ENCODE results near the gene ROBO1. TPM values are rescaled to one million over a fixed set of nuclear protein-coding genes. Genes with fewer than 3 reads are reported as not detected.

The ROBO1 gene
- total RNA-seq, 2 experiments from 2014 or later = 1.6 to 2.1 TPM

DNA sequence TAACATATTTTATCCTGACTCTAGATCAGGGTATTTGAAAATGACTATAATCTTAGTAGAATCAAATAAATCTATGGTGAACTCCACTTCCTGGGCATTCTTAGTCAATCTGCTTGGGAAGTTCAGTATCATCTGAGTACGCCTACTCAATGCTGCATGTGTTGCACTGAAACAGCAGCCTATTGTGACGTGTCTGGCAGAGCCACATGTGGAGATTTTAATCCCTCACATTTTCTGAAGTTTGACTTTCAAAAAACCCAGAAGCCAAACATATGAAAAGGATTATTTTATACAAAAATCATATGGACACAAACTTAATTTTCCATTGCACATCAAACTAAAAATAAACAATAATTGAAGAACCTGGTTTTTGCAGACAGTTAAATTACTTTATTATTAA, 798.3 kb downstream of the ROBO1 start:
- CTCF ChIA-PET = no interaction called here

DNA sequence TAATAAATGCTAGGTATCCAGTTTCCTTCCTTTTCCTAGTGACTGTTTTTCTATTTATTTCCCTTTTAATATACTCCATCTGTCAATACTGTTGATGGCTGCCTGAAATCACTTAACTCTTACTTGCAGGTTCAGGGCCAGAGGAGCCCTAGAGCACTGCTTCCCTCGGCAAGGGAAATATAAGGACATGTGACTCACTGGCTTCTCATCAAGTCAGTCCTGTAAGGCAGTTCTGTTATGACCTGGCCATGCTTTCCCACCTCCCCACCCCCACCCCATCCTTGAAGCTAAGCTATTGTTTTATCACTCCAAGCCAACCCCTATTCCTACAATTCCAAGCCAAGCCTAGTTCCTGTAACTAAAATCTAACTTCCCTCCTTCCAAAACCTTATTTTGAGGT, 800.7 kb downstream of the ROBO1 start:
- ChIA-PET CTCF (no interaction called here), POLR2A (no interaction called here)

More for the DNA sequence above, 798.3 kb downstream of the ROBO1 start:
- POLR2A ChIA-PET = no interaction called here

DNA sequence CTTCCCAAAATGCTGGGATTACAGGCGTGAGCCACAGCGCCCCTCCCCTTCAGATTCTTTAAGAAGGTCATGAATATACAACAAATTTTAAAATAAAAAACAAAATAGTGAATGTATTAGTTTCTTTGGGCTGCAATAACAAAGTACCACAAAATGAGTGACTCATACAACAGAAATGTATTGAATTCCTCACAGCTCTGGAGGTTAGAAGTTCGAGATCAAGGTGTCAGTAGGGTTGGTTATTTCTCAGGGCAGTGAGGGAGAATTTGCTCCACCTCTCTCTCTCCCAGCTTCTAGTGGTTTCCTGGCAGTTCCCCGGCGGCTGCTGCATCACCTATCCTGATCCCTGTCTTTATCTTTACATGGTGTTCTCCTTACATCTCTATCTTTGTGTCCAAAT, 804.0 kb downstream of the ROBO1 start:
- ChIA-PET CTCF (no interaction called here), POLR2A (no interaction called here)

DNA sequence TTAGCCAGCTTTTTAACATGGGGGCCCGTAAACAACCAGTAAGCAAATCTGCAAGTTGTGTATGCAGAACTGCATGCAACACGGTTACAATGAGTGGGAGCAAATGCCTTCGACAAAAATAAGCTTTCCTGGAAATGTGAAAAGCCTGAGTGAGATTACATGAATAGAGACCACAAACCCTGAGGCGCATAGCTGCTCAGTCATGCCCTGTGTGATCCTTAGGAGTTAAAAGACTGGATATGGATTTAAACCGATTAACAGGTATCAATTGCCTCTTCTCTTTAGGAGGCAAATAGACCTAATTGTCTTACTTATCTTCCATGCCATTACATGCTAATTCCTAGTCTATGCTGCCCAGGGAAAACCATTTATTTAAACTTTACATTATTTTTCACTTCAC, 810.3 kb downstream of the ROBO1 start:
- ChIA-PET CTCF (no interaction called here), POLR2A (no interaction called here)

DNA sequence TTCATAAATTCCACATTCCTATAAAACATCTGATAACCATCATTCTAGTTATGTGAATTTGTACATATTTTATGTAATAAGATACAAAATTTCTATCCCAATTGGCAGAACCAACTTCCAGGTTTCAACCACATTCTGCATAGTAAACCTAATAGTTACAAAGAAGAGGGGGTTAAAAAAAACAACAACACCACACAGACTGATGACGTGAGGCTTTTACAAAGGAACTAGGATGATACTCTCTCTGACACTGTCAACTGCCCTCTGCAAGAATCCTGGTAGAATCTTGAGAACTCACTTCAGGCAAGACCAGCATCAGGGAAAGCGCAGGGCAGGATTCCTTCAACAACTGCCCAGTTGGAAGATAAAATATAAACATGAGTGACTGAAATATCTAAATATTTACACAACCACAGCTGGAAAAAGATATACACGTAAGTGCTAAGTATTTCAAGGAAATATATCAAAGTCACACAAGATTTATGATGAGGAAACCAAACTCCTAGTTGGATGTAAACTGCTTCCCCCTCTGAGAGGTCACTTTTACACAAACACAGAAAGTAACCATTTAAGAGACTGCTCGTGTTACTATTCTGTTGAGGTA, 816.4 kb downstream of the ROBO1 start:
- ChIA-PET POLR2A (no interaction called here), CTCF (no interaction called here)

DNA sequence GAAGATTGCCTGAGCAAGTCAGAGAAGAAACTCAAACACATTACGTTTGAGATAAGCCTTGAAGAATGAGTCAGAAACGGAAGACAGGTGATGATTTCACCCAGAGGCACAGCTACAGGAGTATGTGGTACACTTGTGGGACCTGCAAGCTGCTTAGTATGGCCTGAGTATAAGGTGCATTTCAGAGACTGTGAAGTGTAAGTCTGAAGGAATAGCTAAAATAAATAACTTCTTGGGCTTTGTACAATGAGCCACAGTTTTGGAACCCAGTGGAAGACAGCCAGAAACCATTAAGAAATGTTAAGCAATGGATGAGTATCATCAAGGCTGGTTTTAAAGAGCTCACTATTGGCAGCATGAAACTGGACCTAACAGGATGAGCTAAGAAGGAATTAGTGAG, 826.2 kb downstream of the ROBO1 start:
- CTCF ChIA-PET = no interaction called here
- POLR2A ChIA-PET = no interaction called here

DNA sequence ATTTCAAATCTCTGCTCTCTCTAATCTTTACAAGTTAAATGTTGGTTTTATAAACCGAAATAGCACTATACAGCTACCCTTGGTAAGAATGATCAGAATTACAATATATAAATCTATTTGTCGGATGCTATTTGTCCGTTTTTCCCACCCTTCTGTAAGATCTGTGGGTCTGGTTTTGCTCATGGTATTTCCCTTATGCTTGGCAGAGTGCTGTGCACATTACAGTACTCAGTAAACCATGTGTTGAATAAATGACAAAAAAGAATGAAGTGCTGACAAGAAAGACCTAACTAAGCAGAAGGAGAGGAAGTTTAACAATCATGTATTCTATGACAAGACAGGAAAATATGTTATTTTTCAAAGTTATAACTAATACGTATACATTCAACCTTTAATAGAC, 827.2 kb downstream of the ROBO1 start:
- ChIA-PET POLR2A (no interaction called here), CTCF (no interaction called here)

DNA sequence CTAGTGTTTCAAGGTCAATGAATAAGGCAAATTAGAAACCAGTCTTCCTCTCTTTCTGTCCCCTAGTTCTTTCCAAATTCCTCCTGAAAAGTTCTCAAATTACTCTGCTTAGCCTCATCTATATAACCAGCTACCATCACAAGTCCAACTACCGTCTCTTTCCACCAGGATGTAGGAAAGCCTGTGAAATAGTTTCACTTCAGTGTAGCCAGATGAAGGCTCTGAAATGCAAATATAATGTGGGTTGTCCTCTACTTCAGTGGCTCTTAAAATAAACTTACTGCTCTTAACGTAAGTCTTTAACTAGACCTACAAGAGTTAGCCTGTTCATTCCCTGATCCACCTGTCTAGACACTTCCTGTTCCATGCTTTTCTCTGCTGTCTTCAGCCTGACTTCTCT, 827.7 kb downstream of the ROBO1 start:
- CTCF ChIA-PET = no interaction called here
- POLR2A ChIA-PET = no interaction called here

DNA sequence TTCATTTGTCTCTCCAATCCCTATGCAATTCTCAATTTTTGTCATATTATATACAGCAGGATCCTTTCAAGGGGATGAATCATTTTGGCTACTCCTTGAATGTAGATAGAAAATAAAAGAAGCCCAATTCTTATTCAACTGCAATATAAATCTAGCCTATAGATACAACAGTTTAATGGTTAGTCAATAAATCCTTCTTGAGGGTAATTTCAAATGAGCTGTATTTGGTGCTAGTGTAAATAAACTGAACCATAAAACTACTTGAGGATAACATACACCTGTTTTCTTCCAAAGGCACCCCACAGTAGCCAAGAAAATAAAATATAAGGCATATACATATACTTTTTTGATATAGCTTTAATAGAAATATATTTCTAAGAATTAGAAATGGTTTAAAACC, 830.3 kb downstream of the ROBO1 start:
- ChIA-PET CTCF (no interaction called here), POLR2A (no interaction called here)

DNA sequence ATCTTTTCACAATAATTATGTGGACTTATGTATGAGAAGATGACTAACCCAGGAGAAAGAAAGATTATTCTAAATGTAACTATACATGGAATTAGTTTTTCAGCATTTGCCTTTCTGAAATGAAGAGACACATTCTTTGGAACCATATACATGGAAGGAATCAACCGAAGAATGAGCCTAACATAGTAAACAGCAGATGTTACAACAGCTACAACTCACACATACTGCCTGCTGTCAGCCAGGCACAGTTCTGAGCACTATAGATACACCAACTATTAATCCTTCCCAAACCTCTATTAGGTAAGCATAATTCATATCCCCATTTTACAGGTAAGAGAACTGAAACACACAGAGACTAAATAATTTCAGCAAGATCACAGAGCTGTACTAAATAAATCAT, 840.0 kb downstream of the ROBO1 start:
- CTCF ChIA-PET = no interaction called here
- POLR2A ChIA-PET = no interaction called here

DNA sequence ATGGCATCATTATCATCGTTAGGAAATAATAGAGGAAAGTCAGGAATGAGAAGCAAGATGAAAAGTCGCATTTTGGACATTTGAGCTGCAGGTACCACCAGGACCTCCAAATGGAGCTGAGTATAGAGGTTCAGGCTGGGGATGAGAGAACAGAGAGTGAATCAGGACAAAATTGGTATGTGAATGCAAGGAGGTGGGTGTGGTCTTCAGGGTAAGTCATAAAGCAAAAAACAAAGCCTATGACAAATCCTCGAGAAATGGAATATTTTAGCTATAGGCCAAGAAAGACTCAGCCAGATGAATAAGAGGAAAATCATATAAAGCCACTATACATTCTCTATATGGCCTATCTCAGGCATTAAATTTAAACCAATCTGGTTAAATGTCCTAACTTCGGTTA, 841.3 kb downstream of the ROBO1 start:
- ChIA-PET POLR2A (no interaction called here), CTCF (interaction anchor here (0.7 kb wide), 1 partner anchor 85 kb away, joined by 3 read pairs; no protein-coding TSS in a partner anchor)

DNA sequence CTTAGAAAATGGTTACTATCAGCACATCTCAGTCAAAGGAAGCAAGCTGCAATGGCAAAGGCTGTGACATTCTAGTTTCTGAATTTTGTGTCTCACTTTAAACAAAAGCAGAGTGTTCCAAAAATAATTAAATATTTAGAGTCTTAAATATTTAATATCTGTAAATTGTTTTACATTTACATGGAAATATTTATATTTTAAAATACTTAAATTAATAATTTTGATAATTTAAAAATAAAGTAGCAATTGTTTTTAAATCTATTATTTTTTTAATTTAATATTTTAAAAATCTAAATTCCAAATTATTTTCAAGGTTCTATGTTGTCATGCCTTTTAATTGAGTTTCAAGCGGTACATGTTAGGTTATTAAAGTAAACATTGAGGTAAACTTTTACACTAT, 843.1 kb downstream of the ROBO1 start:
- ChIA-PET POLR2A (no interaction called here), CTCF (no interaction called here)

DNA sequence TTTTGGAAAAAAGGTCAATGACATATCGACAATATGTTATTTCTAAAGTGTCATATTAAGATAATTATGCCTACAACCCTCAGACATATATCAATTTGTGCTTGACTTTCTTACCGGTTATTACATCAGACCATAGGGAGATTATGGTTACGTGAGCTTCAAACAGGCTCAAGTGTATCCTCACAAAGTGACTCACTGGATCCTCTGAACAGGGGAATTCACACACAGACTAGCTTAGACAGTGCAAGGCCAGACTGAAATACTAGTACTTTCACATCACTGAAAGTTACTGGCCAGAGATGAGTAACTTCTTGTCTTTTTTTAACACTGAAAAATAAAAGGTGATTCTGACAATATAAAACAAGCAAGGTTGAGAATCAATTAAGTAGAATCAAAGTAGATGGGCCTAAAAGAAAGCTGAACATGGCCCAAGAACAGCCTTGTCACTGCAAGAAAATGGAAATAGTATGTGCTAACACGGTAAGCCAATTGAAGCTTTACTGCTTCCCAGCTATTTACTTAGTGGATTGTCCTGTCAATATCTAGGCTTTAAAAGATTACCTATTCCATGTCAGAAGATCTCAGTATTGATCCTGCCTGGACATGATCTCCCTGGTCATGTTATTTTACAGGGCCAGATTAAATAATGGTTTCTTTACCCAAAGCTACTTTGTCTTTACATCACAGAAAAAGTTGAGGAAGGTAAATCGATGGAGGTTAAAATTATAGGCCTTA, 848.6 kb downstream of the ROBO1 start:
- CTCF ChIA-PET = no interaction called here

DNA sequence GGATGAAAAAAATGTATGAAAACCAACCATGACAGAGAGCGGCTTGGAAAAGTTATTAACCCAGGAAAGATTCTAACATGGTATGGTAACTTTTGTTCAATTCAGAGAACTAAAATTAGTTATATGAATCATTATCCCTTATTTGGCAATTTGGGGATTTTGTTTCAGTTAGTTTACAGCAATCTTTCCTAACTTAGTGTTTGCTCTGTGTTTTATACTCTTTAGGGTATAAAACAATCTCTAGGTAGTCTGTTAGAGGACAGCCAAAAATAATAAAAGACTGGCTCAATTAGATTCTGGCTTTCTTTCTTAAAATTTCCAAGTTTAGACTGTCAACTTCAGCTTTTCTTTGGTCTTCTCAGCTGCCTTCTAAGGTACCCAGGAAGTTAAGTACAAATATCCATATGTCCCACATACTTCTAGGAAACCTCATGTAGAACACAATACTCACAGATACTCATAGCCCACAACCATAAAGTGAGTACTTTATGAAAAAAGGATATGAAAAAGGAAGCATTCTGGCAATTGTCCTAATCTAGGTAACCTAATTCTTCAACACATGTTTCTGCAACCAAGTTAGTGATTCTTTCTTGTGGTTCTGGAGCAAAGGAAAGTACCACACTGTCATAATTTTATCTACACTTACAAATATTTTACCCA, 849.3 kb downstream of the ROBO1 start:
- POLR2A ChIA-PET = no interaction called here
- CTCF ChIA-PET = no interaction called here

More for the DNA sequence above, 848.6 kb downstream of the ROBO1 start:
- POLR2A ChIA-PET = no interaction called here

DNA sequence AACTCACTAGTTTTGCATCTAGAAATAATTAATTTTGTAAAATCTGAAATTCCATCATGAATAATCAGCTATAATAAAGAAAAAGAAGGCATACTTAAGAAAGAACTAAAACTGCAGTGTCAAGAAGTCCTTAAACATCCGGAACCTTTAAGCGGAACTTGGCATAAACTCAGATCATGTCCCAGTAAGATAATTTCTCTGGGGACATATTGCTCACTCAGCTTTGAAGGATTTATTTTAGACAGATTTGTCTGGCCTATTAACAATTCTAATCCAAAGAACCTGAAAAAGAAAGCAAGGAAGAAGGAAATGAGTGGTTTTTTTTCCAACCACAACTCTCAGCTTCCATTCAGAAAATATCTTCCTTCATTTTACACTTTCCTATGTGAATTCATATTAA, 850.3 kb downstream of the ROBO1 start:
- POLR2A ChIA-PET = no interaction called here

DNA sequence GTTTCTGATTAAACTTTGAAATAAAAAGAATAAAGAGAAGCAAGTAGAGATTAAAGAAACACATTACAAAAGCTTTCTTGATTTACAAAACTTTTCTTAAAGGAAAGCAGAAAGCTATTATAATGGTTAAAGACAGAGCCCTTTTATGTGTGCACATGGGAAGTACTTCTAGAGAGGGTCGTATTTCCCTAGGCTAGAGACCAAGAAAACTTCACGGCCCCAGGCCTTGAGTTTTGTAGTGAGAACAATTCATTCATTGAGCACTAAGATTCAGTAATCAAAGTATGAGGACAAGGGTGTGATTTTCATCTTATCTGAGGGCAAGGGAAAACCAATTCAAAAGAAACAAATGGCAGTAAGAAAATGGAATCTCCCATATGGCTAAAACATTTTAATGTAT, 854.1 kb downstream of the ROBO1 start:
- ChIA-PET POLR2A (no interaction called here), CTCF (no interaction called here)

More for the DNA sequence above, 850.3 kb downstream of the ROBO1 start:
- CTCF ChIA-PET = no interaction called here

DNA sequence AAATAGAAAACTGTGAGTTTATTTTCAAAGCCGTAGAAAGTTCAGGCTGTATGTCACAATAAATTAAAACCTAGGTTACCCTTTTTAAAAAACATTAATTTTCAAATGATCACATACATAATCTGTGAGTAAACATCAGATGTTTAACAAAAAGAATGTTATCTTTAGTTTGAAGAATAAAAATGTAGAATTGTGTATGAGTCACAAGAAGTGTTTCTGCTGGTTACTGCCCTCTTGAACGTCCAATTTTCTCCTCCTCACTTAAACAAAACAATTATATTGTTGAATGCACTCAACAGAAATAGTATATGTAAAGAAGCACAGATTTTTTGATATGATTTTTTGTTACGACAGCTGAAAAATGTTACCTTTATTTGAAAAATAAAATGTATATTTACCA, 855.1 kb downstream of the ROBO1 start:
- ChIA-PET CTCF (no interaction called here), POLR2A (no interaction called here)

DNA sequence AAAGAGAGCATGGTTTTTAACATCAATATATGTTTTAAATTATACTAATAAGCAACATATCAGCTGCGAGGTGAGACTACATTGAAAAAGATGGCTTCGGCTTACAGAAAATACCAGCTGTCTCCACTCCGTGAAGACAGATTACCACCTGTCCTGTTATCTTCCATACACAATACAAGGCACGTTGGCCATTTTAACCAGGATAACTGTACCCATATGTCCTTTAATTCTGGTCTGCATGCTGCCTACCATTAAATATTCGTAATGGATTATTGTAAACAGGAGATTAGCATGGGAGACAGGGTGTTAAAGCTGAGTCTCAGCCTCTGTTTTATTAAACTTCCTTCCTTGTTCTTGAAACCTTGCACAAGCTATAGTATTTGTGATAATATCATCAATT, 855.5 kb downstream of the ROBO1 start:
- POLR2A ChIA-PET = no interaction called here
- CTCF ChIA-PET = no interaction called here

DNA sequence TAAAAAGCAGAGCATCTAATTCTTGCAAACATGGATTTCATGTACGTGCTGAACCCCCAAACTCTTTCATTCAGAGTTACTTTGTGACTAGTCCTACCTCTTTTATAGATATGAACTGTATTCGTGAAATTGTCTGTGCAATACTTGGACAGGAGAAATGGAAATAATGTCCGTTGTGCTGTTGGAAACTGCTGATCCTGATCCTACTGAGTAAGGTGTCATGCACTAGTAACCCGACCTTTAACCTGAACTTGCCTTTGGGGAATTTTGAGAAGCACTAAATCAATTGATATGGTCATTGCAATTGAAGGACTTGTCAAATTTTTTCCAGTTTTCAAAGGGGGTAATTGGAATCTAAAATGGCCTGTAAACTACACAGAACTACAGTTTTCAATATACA, 856.4 kb downstream of the ROBO1 start:
- POLR2A ChIA-PET = no interaction called here
- CTCF ChIA-PET = no interaction called here

DNA sequence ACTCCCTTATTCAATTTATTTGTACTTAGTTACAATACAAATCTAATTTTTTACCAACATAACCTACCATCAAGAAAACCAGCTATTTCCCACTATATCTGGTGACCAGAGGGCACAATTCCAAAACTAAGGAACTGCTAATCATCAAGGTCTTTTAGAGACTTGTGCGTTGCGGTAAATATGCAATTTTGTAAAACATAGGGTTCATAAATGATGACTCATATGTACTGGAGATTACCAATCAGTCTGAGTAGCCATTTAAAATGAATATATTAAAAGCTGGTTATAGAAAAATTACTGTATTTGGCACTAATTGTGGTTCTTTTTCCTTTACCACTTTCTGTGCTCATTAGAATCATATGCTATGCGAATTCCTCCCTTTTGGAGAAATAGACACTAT, 859.6 kb downstream of the ROBO1 start:
- POLR2A ChIA-PET = no interaction called here
- CTCF ChIA-PET = no interaction called here

DNA sequence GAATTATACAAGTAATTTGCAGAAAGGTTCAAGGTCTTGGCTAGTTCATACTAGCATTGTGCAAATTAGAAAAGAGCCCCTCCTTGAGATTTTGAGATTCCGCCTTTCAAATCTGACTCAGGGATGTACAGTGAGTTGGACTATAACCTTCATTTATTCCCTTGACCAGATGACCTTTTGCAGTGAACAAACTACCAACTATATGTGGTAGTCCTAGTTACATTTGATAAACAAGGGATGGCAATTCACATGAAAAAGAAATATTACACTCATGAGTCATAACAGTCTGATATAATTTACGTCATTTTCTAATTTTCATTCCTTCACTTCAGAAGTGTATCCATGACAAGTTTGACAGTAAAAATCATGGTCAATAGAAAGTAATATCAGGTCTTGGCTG, 860.4 kb downstream of the ROBO1 start:
- POLR2A ChIA-PET = no interaction called here
- CTCF ChIA-PET = no interaction called here

DNA sequence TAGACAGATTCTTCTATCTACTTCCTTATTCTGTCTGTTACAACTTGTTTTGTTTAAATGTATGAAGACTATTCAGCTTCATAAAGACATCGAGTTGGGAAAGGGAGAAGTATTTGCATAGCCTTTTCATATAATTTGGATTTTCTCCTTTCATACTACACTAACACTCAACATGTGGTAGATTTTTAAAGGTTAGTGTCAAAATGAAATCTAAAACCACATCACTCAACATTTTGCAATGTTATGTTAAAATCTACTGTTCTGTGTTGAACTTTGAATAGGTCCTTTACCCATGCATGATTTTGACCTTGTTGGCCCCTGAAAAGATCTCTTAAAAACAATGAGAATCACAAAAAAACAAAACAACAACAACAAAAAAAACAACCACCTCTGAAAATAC, 860.9 kb downstream of the ROBO1 start:
- ChIA-PET POLR2A (no interaction called here), CTCF (no interaction called here)
